Breast epithelium (tissue), 3 donors: Measurements from ENCODE around the gene NMBR.

ENCODE experiments used
- POLR2A ChIP-seq: fragments of 450-650 bp; IDR thresholded peaks from one replicate; pipeline ENCODE4 v1.6.1; 2016; ENCODE audit warnings: antibody characterized with exemption, mild to moderate bottlenecking, moderate library complexity
- POLR2AphosphoS5 ChIP-seq, 3 donors: sonication (generic); formaldehyde crosslinking; IDR thresholded peaks; one replicate each; pipeline ENCODE4 v1.6.1; 2017; ENCODE audit warnings: antibody characterized with exemption in 3 of 3
- TF ChIP-seq, protein P1 (sequence below), 3 donors: fragments of 450-650 bp; IDR thresholded peaks; one replicate each; pipeline ENCODE4 v1.5.1; 2016 to 2017; ENCODE audit warnings: antibody characterized with exemption in 3 of 3, mild to moderate bottlenecking in 3 of 3, moderate library complexity in 3 of 3

DNA sequence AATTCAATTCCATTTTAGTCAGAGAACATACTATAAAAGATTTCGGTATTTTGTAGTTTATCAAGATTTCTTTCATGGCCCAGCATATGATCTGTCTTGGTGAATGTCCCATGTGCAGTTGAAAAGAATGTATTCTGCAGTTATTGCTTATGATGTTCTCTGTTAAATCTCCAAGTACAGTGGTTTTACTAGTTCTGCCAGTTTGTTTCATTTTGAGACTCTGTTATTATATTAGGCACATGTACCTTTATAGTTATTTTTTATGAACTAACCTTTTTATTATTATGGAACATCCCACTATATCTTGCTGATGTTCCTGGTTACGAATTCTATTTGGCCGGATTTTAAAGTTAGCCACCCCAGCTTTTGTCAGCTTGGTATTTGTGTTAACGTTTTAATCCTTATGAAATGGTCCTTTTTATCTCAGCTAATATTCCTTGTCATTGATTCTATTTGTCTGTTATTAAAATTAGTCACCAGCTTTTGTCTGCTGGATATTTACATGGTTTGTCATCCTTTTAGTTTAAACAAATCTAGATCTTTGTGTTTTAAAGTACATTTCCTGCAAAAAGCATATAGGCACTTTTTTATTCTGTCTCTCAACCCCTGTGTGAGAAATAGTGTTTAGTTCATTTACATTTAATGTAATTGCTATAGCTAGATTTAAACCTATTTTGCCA lies 49.1 kb upstream of the NMBR start:
- no peak for TF ChIP-seq POLR2A
- TF ChIP-seq, protein P1, sequence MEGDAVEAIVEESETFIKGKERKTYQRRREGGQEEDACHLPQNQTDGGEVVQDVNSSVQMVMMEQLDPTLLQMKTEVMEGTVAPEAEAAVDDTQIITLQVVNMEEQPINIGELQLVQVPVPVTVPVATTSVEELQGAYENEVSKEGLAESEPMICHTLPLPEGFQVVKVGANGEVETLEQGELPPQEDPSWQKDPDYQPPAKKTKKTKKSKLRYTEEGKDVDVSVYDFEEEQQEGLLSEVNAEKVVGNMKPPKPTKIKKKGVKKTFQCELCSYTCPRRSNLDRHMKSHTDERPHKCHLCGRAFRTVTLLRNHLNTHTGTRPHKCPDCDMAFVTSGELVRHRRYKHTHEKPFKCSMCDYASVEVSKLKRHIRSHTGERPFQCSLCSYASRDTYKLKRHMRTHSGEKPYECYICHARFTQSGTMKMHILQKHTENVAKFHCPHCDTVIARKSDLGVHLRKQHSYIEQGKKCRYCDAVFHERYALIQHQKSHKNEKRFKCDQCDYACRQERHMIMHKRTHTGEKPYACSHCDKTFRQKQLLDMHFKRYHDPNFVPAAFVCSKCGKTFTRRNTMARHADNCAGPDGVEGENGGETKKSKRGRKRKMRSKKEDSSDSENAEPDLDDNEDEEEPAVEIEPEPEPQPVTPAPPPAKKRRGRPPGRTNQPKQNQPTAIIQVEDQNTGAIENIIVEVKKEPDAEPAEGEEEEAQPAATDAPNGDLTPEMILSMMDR (IDR thresholded peaks at IDR 0.05) = no peak
- no peak for TF ChIP-seq POLR2AphosphoS5 (IDR thresholded peaks at IDR 0.05)
